ENCODE results near the gene ATP5PF.
"Not testable (repeated sequence)": the region's sequence is repeated elsewhere in the genome, so short reads cannot be mapped to it uniquely, and the experiment has no call there.

The ATP5PF gene

DNA sequence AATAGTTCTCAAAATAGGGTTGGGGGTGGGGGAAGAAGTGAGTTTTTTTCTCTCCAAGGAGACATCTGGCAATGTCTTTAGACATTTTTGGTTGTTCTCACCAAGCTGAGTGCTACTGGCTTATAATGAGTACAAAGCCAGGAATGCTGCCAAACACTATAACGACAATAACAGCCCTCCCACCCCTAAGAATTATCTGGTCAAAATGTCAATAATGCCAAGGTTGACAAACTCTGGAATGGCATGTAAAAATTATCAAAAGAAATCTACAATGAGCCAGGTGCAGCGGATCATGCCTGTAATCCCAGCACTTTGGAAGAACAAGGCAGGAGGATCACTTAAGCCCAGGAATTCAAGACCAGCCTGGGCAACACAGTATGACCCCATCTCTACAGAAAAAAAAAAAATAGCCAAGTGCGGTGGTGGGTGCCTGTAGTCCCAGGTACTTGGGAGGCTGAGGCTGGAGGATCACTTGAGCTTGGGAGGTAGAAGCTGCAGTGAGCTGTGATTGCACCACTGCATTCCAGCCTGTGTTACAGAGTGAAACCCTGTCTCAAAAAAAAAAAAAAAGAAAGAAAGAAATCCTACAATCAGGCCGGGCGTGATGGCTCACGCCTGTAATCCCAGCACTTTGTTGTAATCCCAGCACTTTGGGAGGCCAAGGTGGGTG lies 2.5 kb downstream of the ATP5PF start:
- no peak for DNase-seq (ENCODE audit: extremely low read depth in 1 of 2, low read depth in 1 of 2)

- no peak for DNase-seq (ENCODE audit: extremely low read depth in 1 of 2, low read depth in 1 of 2)
These were observed 12.1 kb downstream of the ATP5PF start for GRCh38 chr21:25722631-25723030.

- DNase-seq (ENCODE audit: extremely low read depth in 1 of 2, low read depth in 1 of 2): no peak
These were observed 12.7 kb downstream of the ATP5PF start for GRCh38 chr21:25721987-25722386.

DNA sequence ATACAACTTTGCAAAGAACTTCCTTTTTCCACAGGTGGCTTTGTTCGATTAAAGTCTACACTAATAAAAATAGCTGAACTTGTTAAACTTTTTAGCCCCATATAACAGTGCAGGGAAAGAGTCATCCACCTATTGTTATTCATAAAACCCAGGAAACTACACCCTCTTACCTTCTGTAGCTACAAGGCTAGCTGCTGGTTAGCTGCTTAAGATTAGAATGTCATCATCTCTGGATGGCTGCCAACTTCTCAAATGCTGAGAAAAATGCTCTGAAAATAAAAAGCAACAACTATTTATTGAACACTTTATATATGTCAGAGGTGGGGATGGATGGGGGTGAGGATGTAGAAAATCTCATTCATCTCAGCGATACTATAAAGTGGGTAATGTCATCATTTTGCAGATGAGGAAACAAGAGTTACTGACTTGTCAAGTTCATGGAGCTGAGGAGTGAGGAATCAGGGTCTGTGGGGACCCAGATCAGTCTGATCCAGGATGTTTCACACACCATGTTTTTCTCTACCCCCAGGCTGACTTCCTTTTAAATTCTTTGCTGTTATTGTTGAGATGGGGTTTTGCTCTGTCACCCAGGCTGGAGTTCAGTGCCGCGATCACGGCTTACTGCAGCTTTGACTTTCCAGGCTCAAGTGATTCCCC lies 17.1 kb downstream of the ATP5PF start:
- no peak for DNase-seq (ENCODE audit: extremely low read depth in 1 of 2, low read depth in 1 of 2)

DNA sequence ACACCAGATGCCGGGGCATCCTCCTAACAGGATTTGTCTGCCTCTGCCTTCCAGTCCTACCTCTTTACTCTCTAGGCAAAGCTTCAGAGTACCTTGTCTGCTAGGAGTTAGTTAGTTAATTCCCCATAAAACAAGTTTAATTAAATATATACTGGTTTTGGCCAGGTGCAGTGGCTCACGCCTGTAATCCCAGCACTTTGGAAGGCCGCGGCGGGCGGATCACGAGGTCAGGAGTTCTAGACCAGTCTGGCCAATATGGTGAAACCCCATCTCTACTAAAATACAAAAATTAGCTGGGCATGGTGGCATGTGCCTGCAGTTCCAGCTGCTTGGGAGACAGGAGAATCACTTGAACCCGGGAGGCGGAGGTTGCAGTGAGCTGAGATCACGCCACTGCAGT lies 20.6 kb downstream of the ATP5PF start:
- not testable (repeated sequence) for DNase-seq (ENCODE audit: extremely low read depth in 1 of 2, low read depth in 1 of 2)

DNA sequence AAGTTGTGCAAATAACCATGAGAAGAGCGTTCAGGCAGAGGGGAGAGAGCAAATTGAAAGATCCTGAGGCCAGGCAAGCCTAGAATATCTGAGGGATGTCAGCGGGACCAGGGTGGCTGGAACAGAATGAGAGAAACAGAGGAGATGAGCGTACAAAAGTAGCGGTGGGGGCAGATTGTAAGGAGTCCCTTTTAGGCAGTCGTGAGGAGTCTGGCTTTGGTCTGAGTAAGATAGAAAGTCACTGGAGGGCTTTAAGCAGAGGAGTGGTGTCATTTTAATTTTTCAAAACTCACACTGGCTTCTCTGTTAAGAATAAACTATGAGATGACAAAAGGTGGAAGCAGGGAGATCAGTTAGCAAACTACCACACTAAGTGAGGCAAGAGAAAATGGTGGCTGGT lies 24.2 kb downstream of the ATP5PF start:
- DNase-seq (ENCODE audit: extremely low read depth in 1 of 2, low read depth in 1 of 2): no peak

GRCh38 chr21:25709684-25710265 lies 24.9 kb downstream of the ATP5PF start:
- DNase-seq (ENCODE audit: extremely low read depth in 1 of 2, low read depth in 1 of 2): no peak

DNA sequence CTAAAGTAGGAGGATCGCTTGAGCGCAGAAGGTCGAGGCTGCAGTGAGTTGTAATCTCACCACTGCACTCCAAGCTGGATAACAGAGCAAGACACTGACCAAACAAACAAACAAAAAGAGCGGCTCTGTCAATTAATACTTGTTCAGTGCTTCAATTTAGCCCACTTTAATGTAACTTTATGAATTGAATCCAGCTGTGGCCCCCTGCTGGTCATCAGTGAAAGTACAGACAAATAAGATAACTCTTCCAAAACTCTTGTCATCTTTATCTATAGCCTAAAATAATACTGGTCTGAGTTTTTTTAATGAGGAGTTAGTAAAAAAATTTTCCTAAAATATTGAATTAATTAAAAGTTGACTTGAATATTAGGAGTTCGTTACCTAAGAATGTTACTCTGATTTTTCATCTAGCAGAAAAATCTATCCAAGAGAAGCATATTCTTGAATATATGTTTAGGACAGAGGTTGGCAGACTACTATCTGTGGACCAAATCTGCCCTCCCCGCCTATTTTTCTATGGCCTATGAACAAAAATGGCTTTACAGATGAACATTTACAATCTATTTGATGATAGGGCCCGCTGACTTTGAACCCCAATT lies 26.1 kb downstream of the ATP5PF start:
- no peak for DNase-seq (ENCODE audit: extremely low read depth in 1 of 2, low read depth in 1 of 2)

DNA sequence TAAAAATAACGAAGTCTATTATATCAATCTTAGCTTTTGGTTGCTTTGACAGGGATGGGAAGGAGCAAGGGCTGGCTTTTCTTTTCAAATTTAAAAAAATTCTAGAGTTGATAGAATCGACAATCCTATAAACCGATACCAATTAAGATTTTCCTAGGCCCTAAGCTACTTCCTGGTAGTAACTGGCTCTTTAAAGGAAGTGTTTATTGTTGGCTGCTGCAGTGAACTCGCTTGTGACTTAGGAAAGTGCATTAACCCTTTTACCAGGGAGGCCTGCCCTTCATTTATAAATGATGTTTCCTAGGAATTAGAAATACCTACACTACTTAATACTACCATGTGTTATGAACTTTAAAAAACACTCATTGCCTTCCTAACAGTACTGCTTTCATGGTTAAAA lies 33.2 kb downstream of the ATP5PF start:
- no peak for DNase-seq (ENCODE audit: extremely low read depth in 1 of 2, low read depth in 1 of 2)

- no peak for DNase-seq (ENCODE audit: extremely low read depth in 1 of 2, low read depth in 1 of 2)
These were observed 34.0 kb downstream of the ATP5PF start for GRCh38 chr21:25700741-25701140.

GRCh38 chr21:25695461-25695860 lies 39.2 kb downstream of the ATP5PF start:
- not testable (repeated sequence) for DNase-seq (ENCODE audit: extremely low read depth in 1 of 2, low read depth in 1 of 2)

- DNase-seq (ENCODE audit: extremely low read depth in 1 of 2, low read depth in 1 of 2): no peak
These were observed 42.7 kb downstream of the ATP5PF start for GRCh38 chr21:25691976-25692375.

DNA sequence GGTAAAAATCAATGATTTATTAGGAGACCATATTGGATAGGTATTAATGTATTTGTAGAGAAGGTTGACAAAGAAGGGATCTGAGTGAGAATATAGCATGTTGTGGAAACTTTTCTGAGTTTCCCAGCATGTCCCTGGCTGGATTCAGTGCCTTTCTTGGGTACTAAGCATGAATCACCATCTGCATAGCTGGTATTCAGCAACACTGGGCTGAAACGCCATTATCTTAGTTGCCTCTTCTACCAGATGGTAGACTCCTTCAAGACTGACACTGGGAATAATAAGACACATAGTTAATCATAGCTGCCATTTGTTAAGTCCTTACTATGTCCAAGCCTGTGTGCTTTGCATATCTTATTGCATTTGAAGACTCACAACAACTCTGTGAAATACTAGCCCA lies 45.5 kb downstream of the ATP5PF start:
- no peak for DNase-seq (ENCODE audit: extremely low read depth in 1 of 2, low read depth in 1 of 2)

GRCh38 chr21:25688275-25689155 lies 46.2 kb downstream of the ATP5PF start:
- no peak for DNase-seq (ENCODE audit: extremely low read depth in 1 of 2, low read depth in 1 of 2)

DNA sequence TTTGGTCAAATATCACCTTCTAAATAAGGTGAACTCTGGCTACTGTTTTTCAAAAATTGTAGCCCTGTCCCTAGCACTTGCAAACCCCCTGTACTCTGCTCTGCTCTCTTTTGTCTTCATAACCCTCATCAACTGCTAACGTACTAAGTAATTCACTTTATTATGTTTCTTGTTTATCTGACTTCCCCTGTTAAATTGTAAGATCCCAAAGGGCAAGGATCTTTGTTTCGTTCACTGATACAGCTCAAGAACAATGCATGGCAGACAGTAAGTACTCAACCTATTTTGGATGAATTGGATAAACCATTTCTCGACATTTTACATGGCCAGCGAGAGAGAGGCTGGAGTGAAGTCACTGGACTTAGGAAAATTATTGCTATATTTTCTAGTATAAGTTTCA lies 46.9 kb downstream of the ATP5PF start:
- no peak for DNase-seq (ENCODE audit: extremely low read depth in 1 of 2, low read depth in 1 of 2)

GRCh38 chr21:25682382-25682781 lies 52.3 kb downstream of the ATP5PF start:
- no peak for DNase-seq (ENCODE audit: extremely low read depth in 1 of 2, low read depth in 1 of 2)

DNA sequence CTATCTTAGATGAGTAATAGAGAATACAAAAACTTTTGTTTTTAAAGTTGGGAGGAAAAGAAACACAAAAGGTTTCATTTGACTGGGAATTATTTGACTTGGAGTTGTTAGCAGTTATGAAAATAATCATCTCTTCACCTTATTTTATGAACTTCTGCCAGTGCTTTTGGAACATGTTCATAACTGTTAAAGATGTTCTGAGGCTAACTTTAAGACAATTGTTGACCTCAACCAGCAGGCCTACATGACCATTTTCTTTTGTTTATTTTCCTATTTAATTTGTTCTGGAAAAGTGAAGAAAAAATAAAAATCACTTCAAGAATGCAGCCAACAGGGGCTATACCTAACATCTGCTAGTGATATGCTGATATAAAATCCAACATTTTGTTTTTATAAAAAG lies 58.3 kb downstream of the ATP5PF start:
- DNase-seq (ENCODE audit: extremely low read depth in 1 of 2, low read depth in 1 of 2): no peak
